HEK293 (cell line): Measurements from ENCODE around the gene OR4D9.

ENCODE experiments used
- CTCF ChIA-PET: fragments of 350-600 bp; formaldehyde crosslinking; extraction: SDS; loops from one replicate; lab custom pipeline; 2021; ENCODE audit warnings: antibody characterized with exemption; lab: Yijun Ruan, JAX
- POLR2A ChIA-PET: fragments of 300-600 bp; formaldehyde crosslinking; extraction: SDS; loops from one replicate; lab custom pipeline; 2020; ENCODE audit warnings: antibody characterized with exemption, inconsistent platforms; lab: Yijun Ruan, JAX
- H3K27ac ChIP-seq: fragments of 200-500 bp; sonication (Bioruptor generic); 2 replicates; pipeline ENCODE4 v1.5.1; 2014; ENCODE audit warnings: low read depth, low read length, control low read depth, inconsistent platforms; ENCODE audit errors: extremely low read depth
- H3K36me3 ChIP-seq, 2 experiments: fragments of 200-500 bp in 1 of 2; sonication (Bioruptor generic) in 1 of 2; 1 replicate in 1 of 2; 2 replicates in 1 of 2; pipeline ENCODE4 v1.5.1; 2014 to 2017; ENCODE audit warnings: inconsistent platforms in 2 of 2, low read length in 2 of 2; ENCODE audit not compliant: control insufficient read depth in 2 of 2, insufficient read depth in 1 of 2
- H3K4me1 ChIP-seq: fragments of 200-500 bp; sonication (Bioruptor generic); 2 replicates; pipeline ENCODE4 v1.5.1; 2014; ENCODE audit warnings: mild to moderate bottlenecking, low read length, inconsistent platforms; ENCODE audit not compliant: control insufficient read depth, insufficient read depth
- H3K4me3 ChIP-seq: 2 replicates; pipeline ENCODE4 v1.5.1; 2011; ENCODE audit warnings: low read depth, mild to moderate bottlenecking, control low read depth, low read length, moderate library complexity
- H3K9me3 ChIP-seq: fragments of 200-500 bp; sonication (Bioruptor generic); 2 replicates; pipeline ENCODE4 v1.5.1; 2014; ENCODE audit warnings: low read depth, low read length, inconsistent platforms; ENCODE audit not compliant: control insufficient read depth, insufficient read depth
- BCL11B ChIP-seq: fragments of 450-650 bp; formaldehyde crosslinking; IDR thresholded peaks from 2 replicates; pipeline ENCODE4 v1.5.1; 2016; ENCODE audit warnings: low read depth, missing biosample characterization, missing genetic modification characterization
- GLIS1 ChIP-seq: fragments of 450-650 bp; formaldehyde crosslinking; IDR thresholded peaks from 2 replicates; pipeline ENCODE4 v1.5.1; 2016; ENCODE audit warnings: missing biosample characterization, missing genetic modification characterization
- KLF10 ChIP-seq: fragments of 450-650 bp; IDR thresholded peaks from 2 replicates; pipeline ENCODE4 v1.5.1; 2018; ENCODE audit warnings: missing biosample characterization, mild to moderate bottlenecking, missing genetic modification characterization
- KLF16 ChIP-seq: fragments of 450-650 bp; formaldehyde crosslinking; IDR thresholded peaks from 2 replicates; pipeline ENCODE4 v1.5.1; 2017; ENCODE audit warnings: missing biosample characterization, missing genetic modification characterization
- SETDB1 ChIP-seq: IDR thresholded peaks from one replicate; pipeline ENCODE4 v1.6.1; 2017; ENCODE audit warnings: mild to moderate bottlenecking, low read length, moderate library complexity, mixed read lengths; ENCODE audit not compliant: insufficient read length
- YY2 ChIP-seq: fragments of 450-650 bp; formaldehyde crosslinking; IDR thresholded peaks from 2 replicates; pipeline ENCODE4 v1.5.1; 2016; ENCODE audit warnings: missing biosample characterization, missing genetic modification characterization
- ZBTB17 ChIP-seq: fragments of 450-650 bp; formaldehyde crosslinking; IDR thresholded peaks from 2 replicates; pipeline ENCODE4 v1.5.1; 2016; ENCODE audit warnings: missing biosample characterization, missing genetic modification characterization
- ZNF121 ChIP-seq: fragments of 450-650 bp; formaldehyde crosslinking; IDR thresholded peaks from 2 replicates; pipeline ENCODE4 v1.5.1; 2016; ENCODE audit warnings: missing biosample characterization, missing genetic modification characterization
- ZNF140 ChIP-seq: fragments of 450-650 bp; formaldehyde crosslinking; IDR thresholded peaks from 2 replicates; pipeline ENCODE4 v1.5.1; 2016; ENCODE audit warnings: missing biosample characterization, missing genetic modification characterization
- ZNF174 ChIP-seq: fragments of 450-650 bp; formaldehyde crosslinking; IDR thresholded peaks from 2 replicates; pipeline ENCODE4 v1.5.0; 2017; ENCODE audit warnings: missing biosample characterization, mild to moderate bottlenecking, missing genetic modification characterization
- ZNF239 ChIP-seq: fragments of 450-650 bp; formaldehyde crosslinking; IDR thresholded peaks from 2 replicates; pipeline ENCODE4 v1.5.1; 2016; ENCODE audit warnings: missing biosample characterization, missing genetic modification characterization
- ZNF335 ChIP-seq: fragments of 450-650 bp; formaldehyde crosslinking; conservative IDR thresholded peaks from 2 replicates; pipeline ENCODE4 v1.5.1; 2016; ENCODE audit warnings: missing biosample characterization, missing genetic modification characterization
- ZNF426 ChIP-seq: fragments of 450-650 bp; formaldehyde crosslinking; IDR thresholded peaks from 2 replicates; pipeline ENCODE4 v1.5.1; 2017; ENCODE audit warnings: missing biosample characterization, missing genetic modification characterization, mild to moderate bottlenecking, inconsistent platforms, moderate library complexity
- ZNF473 ChIP-seq: fragments of 450-650 bp; formaldehyde crosslinking; IDR thresholded peaks from 2 replicates; pipeline ENCODE4 v1.5.1; 2017; ENCODE audit warnings: missing biosample characterization, missing genetic modification characterization
- ZNF544 ChIP-seq: fragments of 450-650 bp; formaldehyde crosslinking; IDR thresholded peaks from 2 replicates; pipeline ENCODE4 v1.5.0; 2017; ENCODE audit warnings: missing biosample characterization, missing genetic modification characterization
- ZNF600 ChIP-seq: fragments of 450-650 bp; formaldehyde crosslinking; IDR thresholded peaks from 2 replicates; pipeline ENCODE4 v1.5.1; 2016; ENCODE audit warnings: missing biosample characterization, missing genetic modification characterization
- ZNF707 ChIP-seq: fragments of 450-650 bp; formaldehyde crosslinking; IDR thresholded peaks from 2 replicates; pipeline ENCODE4 v1.5.1; 2016; ENCODE audit warnings: missing biosample characterization, missing genetic modification characterization
- ZNF747 ChIP-seq: fragments of 450-650 bp; formaldehyde crosslinking; IDR thresholded peaks from 2 replicates; pipeline ENCODE4 v1.5.1; 2016; ENCODE audit warnings: missing biosample characterization, missing genetic modification characterization
- ZNF776 ChIP-seq: fragments of 450-650 bp; formaldehyde crosslinking; IDR thresholded peaks from 2 replicates; pipeline ENCODE4 v1.5.0; 2017; ENCODE audit warnings: missing biosample characterization, missing genetic modification characterization, borderline replicate concordance
- ZNF785 ChIP-seq: fragments of 450-650 bp; formaldehyde crosslinking; IDR thresholded peaks from 2 replicates; pipeline ENCODE4 v1.5.1; 2016; ENCODE audit warnings: missing biosample characterization, missing genetic modification characterization
- ZXDB ChIP-seq: fragments of 450-650 bp; formaldehyde crosslinking; IDR thresholded peaks from 2 replicates; pipeline ENCODE4 v1.5.1; 2016; ENCODE audit warnings: missing biosample characterization, missing genetic modification characterization
- TF ChIP-seq, protein P1 (sequence below): fragments of 450-650 bp; formaldehyde crosslinking; IDR thresholded peaks from 2 replicates; pipeline ENCODE4 v1.5.1; 2016; ENCODE audit warnings: missing biosample characterization, missing genetic modification characterization
- TF ChIP-seq, protein P2 (sequence below): fragments of 450-650 bp; formaldehyde crosslinking; IDR thresholded peaks from 2 replicates; pipeline ENCODE4 v1.5.1; 2017; ENCODE audit warnings: missing biosample characterization, missing genetic modification characterization
- TF ChIP-seq, protein P3 (sequence below): fragments of 450-650 bp; formaldehyde crosslinking; IDR thresholded peaks from 2 replicates; pipeline ENCODE4; 2016; ENCODE audit warnings: missing biosample characterization, missing genetic modification characterization
- TF ChIP-seq, protein P4 (sequence below): fragments of 450-650 bp; formaldehyde crosslinking; IDR thresholded peaks from 2 replicates; pipeline ENCODE4 v1.5.1; 2016; ENCODE audit warnings: missing biosample characterization, missing genetic modification characterization, borderline replicate concordance
- TF ChIP-seq, protein P5 (sequence below): fragments of 450-650 bp; formaldehyde crosslinking; IDR thresholded peaks from 2 replicates; pipeline ENCODE4 v1.5.1; 2016; ENCODE audit warnings: missing biosample characterization, missing genetic modification characterization
- TF ChIP-seq, protein P6 (sequence below): fragments of 450-650 bp; formaldehyde crosslinking; IDR thresholded peaks from 2 replicates; pipeline ENCODE4 v1.5.1; 2017; ENCODE audit warnings: missing biosample characterization, missing genetic modification characterization

The OR4D9 gene

DNA sequence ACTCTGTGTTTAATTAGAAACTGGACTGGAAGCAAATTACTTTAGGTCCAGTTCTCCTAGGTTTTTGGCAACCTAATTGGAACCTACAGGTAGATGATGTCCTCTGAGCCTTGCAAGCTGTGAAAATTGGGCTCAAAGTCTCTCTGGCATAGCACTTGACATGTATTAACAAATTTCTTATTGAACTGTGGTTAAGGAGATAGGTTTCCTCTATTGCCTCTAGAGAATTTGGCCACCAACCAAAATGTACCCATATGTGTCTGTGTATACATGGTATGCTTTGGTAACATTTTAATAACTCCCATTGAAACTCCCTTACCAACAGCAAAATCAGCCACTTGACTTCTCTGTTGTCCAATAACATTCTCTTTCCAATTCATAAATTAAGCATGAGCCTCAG is 38.3 kb upstream of the OR4D9 start, which contains the start of gene OR4D10:
OR4D10 (plus strand) TSS at position 301 of the 400 bp plus-strand sequence. CDS start 4,115 bp downstream, outside the sequence.
- Histone ChIP-seq H3K4me1 (no peaks in the 10 kb centered on the region), H3K9me3 (no peaks in the 10 kb centered on the region), H3K4me3 (no peak within 1 kb of the TSS), H3K36me3 (no peaks in the 10 kb centered on the region), H3K27ac (no peak within 1 kb of the TSS)
- TF ChIP-seq, protein P1, sequence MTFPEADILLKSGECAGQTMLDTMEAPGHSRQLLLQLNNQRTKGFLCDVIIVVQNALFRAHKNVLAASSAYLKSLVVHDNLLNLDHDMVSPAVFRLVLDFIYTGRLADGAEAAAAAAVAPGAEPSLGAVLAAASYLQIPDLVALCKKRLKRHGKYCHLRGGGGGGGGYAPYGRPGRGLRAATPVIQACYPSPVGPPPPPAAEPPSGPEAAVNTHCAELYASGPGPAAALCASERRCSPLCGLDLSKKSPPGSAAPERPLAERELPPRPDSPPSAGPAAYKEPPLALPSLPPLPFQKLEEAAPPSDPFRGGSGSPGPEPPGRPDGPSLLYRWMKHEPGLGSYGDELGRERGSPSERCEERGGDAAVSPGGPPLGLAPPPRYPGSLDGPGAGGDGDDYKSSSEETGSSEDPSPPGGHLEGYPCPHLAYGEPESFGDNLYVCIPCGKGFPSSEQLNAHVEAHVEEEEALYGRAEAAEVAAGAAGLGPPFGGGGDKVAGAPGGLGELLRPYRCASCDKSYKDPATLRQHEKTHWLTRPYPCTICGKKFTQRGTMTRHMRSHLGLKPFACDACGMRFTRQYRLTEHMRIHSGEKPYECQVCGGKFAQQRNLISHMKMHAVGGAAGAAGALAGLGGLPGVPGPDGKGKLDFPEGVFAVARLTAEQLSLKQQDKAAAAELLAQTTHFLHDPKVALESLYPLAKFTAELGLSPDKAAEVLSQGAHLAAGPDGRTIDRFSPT (tag by site-specific recombination), result no peak
- no peak for TF ChIP-seq ZNF776
- TF ChIP-seq ZNF600 (tag by site-specific recombination), result no peak
- TF ChIP-seq KLF16 (tag by site-specific recombination), result no peak
- TF ChIP-seq, protein P2, sequence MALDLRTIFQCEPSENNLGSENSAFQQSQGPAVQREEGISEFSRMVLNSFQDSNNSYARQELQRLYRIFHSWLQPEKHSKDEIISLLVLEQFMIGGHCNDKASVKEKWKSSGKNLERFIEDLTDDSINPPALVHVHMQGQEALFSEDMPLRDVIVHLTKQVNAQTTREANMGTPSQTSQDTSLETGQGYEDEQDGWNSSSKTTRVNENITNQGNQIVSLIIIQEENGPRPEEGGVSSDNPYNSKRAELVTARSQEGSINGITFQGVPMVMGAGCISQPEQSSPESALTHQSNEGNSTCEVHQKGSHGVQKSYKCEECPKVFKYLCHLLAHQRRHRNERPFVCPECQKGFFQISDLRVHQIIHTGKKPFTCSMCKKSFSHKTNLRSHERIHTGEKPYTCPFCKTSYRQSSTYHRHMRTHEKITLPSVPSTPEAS (tag by site-specific recombination), result no peak
- TF ChIP-seq ZNF707 (tag by site-specific recombination), result no peak
- no peak for TF ChIP-seq ZNF174 (tag by site-specific recombination)
- no peak for TF ChIP-seq ZBTB17 (tag by site-specific recombination)
- TF ChIP-seq BCL11B (tag by site-specific recombination), result no peak
- TF ChIP-seq ZNF747, result no peak
- no peak for TF ChIP-seq ZNF426 (tag by site-specific recombination)
- TF ChIP-seq ZNF544 (tag by site-specific recombination), result no peak
- TF ChIP-seq, protein P3, sequence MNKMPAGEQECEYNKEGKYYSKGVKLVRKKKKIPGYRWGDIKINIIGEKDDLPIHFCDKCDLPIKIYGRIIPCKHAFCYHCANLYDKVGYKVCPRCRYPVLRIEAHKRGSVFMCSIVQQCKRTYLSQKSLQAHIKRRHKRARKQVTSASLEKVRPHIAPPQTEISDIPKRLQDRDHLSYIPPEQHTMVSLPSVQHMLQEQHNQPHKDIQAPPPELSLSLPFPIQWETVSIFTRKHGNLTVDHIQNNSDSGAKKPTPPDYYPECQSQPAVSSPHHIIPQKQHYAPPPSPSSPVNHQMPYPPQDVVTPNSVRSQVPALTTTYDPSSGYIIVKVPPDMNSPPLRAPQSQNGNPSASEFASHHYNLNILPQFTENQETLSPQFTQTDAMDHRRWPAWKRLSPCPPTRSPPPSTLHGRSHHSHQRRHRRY, result no peak
- no peak for TF ChIP-seq ZNF140 (tag by site-specific recombination)
- TF ChIP-seq ZNF121 (tag by site-specific recombination), result no peak
- TF ChIP-seq ZNF473, result no peak
- CTCF ChIA-PET, result no interaction called here
- POLR2A ChIA-PET, result no interaction called here

DNA sequence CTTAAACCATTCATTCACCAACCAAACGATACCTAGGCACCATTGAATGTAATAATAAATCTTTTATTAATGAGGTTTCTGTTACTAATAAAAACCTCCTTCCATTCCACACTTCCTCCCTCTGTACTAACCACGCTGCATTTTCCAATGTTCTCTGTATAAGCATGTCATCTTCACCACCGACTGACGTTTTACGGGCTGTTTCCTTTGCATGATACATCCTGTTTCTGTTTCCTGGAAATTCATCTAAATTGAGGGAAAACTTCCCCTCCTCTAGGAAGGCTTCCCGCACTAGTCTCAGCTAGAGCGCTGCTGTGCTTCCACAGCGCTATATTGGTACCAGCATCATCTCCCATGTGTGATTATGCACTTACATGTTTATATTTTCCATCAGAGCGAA is 36.2 kb upstream of the OR4D9 start:
- no peaks in the 10 kb centered on the region for H3K4me1 ChIP-seq
- CTCF ChIA-PET, result interaction anchor here (0.6 to 0.9 kb wide), 2 partner anchors 46 to 51 kb away, joined by 3 read pairs; no protein-coding TSS in a partner anchor
- no peak overlapping the region for H3K4me3 ChIP-seq
- H3K36me3 ChIP-seq, result no peaks in the 10 kb centered on the region
- no peak overlapping the region for H3K27ac ChIP-seq
- no peaks in the 10 kb centered on the region for H3K9me3 ChIP-seq
- POLR2A ChIA-PET, result no interaction called here
- TF ChIP-seq, protein P4, sequence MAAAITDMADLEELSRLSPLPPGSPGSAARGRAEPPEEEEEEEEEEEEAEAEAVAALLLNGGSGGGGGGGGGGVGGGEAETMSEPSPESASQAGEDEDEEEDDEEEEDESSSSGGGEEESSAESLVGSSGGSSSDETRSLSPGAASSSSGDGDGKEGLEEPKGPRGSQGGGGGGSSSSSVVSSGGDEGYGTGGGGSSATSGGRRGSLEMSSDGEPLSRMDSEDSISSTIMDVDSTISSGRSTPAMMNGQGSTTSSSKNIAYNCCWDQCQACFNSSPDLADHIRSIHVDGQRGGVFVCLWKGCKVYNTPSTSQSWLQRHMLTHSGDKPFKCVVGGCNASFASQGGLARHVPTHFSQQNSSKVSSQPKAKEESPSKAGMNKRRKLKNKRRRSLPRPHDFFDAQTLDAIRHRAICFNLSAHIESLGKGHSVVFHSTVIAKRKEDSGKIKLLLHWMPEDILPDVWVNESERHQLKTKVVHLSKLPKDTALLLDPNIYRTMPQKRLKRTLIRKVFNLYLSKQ, result no peak
- TF ChIP-seq, protein P5, sequence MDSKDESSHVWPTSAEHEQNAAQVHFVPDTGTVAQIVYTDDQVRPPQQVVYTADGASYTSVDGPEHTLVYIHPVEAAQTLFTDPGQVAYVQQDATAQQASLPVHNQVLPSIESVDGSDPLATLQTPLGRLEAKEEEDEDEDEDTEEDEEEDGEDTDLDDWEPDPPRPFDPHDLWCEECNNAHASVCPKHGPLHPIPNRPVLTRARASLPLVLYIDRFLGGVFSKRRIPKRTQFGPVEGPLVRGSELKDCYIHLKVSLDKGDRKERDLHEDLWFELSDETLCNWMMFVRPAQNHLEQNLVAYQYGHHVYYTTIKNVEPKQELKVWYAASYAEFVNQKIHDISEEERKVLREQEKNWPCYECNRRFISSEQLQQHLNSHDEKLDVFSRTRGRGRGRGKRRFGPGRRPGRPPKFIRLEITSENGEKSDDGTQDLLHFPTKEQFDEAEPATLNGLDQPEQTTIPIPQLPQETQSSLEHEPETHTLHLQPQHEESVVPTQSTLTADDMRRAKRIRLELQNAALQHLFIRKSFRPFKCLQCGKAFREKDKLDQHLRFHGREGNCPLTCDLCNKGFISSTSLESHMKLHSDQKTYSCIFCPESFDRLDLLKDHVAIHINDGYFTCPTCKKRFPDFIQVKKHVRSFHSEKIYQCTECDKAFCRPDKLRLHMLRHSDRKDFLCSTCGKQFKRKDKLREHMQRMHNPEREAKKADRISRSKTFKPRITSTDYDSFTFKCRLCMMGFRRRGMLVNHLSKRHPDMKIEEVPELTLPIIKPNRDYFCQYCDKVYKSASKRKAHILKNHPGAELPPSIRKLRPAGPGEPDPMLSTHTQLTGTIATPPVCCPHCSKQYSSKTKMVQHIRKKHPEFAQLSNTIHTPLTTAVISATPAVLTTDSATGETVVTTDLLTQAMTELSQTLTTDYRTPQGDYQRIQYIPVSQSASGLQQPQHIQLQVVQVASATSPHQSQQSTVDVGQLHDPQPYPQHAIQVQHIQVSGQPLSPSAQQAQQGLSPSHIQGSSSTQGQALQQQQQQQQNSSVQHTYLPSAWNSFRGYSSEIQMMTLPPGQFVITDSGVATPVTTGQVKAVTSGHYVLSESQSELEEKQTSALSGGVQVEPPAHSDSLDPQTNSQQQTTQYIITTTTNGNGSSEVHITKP (tag by site-specific recombination), result no peak
- TF ChIP-seq YY2, result no peak
- TF ChIP-seq KLF10 (tag by site-specific recombination), result no peak
- TF ChIP-seq ZXDB (tag by site-specific recombination), result no peak
- TF ChIP-seq GLIS1 (tag by site-specific recombination), result no peak
- TF ChIP-seq SETDB1, result no peak
- no peak for TF ChIP-seq ZNF785 (tag by site-specific recombination)
- TF ChIP-seq, protein P6, sequence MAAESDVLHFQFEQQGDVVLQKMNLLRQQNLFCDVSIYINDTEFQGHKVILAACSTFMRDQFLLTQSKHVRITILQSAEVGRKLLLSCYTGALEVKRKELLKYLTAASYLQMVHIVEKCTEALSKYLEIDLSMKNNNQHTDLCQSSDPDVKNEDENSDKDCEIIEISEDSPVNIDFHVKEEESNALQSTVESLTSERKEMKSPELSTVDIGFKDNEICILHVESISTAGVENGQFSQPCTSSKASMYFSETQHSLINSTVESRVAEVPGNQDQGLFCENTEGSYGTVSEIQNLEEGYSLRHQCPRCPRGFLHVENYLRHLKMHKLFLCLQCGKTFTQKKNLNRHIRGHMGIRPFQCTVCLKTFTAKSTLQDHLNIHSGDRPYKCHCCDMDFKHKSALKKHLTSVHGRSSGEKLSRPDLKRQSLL (tag by site-specific recombination), result no peak
- TF ChIP-seq ZNF239 (tag by site-specific recombination), result no peak
- no peak for TF ChIP-seq ZNF335
